GM18867 (cell line): ENCODE data around the gene CMTM2.
A peak's percentile ranks its signal among the peaks of the same experiment; 100 is the strongest.
"Not testable (repeated sequence)": the region's sequence is repeated elsewhere in the genome, so short reads cannot be mapped to it uniquely, and the experiment has no call there.

ENCODE experiments used
- ATAC-seq: cut with Tn5 transposase; IDR thresholded peaks from one replicate; pipeline ENCODE4 v1.9.1; 2021; ENCODE audit warnings: mild to moderate bottlenecking, moderate library complexity; ENCODE audit not compliant: unreplicated experiment

The CMTM2 gene

DNA sequence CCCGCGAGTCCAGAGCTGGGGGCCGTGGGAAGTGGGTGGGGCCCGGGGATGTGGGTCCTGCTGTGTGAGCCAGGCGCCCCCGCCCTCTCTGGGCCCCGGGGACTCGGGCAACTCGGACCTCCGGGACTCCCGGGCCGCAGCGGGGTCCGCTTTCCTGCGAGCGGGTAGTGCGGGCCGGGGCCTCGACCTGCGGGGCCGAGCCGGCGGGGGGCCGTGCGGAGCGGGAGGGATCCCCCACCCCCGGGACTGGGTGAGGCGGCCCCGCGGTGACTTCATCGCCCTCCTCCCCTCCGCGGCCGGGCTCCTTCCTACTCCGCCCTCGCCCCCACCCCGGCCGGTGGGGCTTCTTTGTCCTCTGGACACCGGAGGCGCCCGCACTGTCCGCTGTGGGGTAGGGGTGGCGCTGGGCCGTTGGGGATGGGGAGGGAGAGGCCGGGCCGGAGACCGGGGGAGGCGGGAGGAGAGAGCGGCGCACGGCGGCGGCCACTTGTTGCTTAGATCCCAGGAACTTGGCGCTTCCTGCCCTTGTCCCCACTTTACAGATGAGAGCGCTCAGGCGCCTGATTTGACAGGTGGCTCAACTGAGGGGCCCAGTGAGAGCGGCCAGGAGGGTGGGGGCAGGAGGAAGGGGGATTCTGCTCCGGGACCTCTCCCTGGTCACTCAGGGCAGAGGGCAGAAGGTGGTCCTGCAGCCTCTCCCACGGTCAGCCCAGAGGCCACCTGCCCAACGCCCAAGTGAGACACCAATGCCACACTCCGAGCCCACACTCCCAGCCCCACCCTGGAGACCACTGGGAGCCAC lies 26.1 kb downstream of the CMTM2 start:
- peak; percentile 18 for ATAC-seq

DNA sequence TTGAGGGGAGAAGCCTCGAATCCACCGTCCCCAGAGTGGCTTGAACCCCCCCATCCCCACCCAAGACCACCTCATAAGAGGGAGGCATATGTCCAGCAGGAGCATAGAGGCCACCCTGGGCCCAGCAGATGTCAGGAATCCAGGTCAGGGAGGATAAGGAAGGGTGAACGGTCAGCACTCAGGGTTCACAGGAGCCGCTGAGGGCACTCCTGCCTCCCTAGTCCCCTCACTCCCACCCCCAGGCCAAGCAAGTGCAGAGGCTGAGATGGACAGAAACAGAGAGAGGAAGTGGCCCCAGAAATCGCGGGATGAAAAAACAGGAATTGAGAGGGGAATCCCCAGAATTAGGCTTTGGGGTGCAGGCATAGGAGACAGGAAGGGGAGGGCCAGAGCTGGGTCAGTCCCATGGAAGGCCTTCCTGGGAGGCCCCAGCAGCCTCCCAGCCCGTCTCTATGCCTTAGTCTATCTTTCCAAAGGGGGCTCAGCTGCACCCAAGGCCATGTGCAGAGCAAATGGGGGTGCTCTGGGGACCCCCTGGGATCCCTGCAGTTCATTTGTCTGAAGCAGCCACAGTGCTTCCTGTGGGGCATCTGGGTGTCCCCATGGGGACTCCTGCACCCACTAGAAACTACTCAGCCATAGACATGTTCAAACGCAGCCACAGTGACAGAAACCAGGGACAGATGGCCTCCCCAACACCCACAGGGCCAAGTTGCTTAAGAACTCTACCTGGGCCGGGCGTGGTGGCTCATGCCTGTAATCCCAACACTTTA lies 26.9 kb downstream of the CMTM2 start:
- ATAC-seq, result peak; percentile 49

DNA sequence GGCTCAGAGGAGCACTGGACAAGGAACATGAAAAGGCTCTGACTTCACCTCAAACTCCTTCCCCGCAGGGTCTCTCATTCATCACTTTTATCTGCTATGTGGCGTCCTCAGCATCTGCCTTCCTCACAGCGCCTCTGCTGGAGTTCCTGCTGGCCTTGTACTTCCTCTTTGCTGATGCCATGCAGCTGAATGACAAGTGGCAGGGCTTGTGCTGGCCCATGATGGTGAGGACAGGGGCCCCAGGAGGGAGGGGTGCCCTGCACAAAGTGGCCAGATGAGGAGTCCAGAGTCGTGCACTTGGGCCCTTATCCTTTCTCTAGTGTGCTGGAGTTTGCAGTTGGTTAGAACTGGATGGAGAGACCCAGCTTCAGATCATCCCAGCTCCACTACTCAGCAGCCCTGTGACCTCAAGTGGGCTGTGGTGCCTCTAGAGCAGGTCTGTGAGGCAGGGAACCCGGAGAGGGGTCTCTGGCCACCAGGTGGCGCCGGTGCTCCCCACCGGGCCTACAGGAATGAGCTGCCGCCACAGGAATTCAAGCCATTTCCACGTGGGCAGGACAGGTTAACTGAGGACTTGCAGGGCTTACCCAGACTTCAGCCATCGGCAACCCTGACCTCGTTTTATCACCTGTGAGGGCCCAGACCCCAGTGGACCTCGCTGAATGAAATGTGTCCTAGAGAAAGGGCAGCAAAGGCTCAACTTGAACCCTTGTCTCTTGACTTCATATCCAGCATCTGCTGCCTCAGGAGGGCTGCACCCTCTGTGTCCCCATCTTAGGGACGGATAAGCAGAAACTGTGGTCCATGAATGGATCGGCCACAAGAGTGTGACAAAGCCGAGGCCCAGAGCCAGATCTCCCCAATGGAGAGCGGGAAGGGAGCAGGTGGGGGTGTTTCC lies 29.2 kb downstream of the CMTM2 start:
- ATAC-seq, result peak; percentile 43

DNA sequence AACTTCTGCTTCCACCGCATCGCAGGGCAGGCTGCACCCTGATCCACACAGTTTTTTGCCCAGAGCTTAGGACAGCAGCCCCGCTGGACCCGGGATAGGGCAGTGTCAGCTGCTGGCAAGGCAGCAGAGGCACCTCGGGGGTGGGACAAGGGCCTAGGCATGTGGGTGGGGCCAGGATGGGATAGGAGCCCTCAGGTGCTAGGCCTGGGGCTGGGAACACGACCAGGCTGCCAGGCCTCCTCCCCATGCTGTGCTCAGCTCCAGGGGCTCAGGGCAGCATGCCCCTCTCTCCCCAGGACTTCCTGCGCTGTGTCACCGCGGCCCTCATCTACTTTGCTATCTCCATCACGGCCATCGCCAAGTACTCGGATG lies 29.9 kb downstream of the CMTM2 start:
- ATAC-seq, result no peak

DNA sequence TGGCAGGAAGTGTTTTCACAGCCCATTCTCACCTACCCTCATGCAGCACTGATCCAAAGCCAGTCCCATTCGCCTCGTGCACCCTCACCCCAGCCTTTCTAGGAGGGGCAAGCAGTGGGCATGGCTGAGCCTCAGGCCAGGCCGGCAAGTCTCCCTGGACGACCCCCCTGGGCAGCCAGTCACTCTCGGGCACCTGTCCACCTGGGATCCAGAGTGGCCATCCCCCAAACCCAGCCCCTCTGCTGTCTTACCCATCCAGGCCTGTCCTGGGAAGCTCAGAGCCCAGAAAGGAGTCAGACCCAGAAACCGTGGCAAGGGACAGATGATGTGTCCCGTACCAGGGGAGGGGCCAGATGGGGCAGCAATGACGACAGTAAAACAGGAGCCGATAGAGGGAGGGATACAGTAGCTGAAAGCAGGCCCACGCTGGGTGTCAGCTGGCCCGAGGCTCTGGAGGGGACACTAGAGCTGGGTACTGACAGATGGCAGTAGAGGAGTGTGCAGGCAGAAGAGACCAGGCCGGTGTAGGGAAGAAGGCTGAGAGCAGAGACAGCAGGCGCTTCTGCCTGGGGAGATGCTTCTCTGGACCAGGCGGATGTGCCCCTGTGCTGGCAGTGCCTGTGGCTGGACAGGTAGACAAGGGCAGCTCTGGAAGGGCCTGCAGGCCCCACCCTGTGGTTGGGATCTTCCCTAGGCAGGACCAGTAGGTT lies 31.0 kb downstream of the CMTM2 start:
- ATAC-seq, result no peak

DNA sequence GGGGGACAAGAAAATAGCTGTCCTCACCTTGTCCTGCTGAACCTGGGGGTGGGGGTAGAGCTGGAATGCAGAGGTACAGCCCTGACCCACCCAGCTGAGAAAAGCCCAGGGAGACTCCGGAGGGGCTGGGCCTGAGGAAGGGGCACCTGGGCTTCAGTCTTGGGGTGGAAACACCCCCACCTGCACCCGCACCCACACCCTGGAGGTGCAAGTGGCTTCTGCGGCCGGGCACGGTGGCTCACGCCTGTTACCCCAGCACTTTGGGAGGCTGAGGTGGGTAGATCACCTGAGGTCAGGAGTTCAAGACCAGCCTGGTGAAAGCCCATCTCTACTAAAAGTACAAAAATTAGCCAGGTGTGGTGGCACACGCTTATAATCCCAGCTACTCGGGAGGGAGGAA lies 32.6 kb downstream of the CMTM2 start:
- not testable (repeated sequence) for ATAC-seq

DNA sequence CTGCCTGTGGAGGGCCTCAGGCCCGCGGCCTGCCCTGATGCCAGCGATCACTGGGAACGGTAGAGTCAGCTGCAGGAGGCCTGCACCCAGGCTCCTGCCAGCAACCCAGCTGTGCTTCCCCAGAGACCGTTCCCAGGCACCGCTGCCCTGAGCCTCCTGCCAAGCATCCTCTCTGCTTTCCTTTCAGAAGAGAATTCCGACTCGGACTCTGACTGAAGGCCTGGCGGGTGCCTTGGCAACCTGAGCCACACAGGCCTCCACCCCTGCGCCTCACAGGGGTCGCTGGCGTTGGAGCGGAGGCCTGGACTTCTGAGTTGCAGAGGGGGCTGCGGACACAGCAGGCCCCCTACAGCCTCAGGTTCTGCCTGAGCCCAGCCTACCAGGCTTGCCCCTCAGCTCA lies 33.2 kb downstream of the CMTM2 start:
- ATAC-seq, result no peak

DNA sequence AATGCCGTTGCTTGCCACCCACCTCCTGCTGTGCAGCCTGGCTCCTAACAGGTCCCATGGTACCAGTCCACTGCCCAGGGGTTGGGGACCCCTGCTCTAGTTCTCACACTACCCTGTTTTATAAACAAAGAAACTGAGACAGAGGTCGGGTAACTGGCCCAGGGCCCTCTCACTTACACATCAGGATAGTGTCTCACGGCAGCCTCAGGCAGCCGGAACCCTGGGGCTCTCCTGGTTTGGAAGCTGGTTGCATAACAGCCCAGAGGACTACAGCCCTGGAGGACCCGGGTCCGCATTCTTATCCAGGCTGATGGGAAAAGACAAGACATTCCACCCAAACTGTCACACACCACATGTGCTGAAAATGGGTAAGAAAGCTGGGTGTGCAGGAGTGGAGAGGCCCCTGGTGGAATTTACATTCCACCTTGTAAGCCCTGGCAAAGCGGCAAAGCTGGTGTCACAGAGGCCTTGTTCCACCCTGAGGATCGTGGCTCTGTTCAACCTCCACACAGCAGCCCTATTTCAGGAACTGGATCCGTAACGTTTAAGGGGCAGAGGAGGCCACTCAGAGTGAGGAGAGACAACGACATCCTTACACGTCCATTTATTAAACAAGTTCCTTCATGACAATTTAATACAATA lies 35.0 kb downstream of the CMTM2 start:
- ATAC-seq, result no peak

DNA sequence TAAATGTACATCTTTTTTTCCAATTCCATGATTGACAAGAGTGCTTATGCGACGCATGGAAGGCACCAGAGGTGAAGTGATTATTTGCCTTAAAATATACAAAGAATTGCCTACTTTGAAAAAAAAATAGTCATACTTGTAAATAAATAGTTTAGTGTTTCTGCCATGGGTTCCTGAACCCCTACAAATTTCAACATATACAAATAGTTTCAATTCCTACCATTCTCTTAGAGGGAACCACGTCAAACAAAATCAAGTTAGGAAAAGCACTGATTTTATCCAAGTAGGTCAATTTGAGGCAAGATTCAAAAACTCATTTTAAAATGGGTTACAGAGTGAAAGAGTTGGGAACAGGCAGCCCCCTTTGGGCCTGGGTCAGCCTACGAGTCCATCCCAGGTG lies 36.9 kb downstream of the CMTM2 start:
- ATAC-seq, result no peak

DNA sequence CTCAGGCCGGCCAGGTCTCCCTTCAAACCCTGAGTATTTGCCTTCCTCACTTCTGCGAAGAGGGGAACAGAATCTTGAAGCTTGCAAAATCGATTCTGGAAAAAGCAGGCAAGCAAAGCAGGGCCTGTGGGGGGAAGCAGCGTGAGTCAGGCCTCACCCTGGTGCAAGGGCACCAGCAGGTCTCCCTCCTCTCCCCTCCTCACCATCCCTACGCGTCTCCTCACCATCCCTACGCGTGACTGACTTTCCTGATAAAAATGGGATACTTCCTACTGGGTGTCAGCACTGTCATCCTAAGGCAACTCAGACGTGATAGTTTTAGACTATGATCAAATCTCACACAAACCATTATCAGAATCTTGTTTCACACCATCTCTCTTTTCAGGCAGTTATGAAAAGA lies 37.3 kb downstream of the CMTM2 start:
- ATAC-seq, result no peak

DNA sequence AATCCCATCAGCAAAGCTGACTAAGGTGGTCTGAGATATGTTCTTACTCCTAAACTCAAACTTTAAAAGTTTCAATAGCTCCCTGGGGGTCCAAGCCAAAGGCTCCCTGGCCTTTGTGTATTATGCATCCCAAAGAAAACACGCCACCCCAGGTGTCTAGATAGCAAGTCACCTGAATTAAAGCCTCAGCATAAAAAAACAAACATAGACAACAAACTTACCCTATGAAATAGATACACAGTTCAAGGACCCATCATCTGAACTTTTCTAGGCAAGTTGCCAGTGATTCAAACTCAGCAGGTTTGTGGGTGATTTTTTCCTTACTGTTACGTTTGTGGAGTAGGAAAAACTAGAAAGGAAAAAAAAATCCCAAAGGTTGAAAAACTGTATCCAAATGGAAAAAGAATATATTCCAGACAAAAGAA lies 37.8 kb downstream of the CMTM2 start:
- no peak for ATAC-seq

DNA sequence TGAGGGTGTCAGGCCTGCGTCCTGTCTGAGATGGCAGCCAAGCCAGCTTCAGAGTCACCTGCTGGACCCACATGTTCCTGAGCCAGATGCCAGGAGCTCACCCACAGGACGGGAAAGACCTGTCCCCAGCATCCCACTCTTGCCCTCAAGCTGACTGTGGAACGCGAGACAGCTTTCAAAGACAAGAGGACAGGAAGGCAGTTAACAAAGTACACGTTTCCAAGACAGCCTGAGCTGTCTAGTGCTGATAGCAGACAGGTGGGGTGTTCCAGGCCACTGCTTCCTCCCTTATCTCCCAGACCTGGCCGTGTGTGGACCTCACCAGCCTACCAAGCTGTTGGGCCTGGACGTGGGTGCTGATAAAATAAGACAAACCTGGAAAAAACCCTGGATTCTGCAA lies 38.5 kb downstream of the CMTM2 start:
- ATAC-seq, result no peak

DNA sequence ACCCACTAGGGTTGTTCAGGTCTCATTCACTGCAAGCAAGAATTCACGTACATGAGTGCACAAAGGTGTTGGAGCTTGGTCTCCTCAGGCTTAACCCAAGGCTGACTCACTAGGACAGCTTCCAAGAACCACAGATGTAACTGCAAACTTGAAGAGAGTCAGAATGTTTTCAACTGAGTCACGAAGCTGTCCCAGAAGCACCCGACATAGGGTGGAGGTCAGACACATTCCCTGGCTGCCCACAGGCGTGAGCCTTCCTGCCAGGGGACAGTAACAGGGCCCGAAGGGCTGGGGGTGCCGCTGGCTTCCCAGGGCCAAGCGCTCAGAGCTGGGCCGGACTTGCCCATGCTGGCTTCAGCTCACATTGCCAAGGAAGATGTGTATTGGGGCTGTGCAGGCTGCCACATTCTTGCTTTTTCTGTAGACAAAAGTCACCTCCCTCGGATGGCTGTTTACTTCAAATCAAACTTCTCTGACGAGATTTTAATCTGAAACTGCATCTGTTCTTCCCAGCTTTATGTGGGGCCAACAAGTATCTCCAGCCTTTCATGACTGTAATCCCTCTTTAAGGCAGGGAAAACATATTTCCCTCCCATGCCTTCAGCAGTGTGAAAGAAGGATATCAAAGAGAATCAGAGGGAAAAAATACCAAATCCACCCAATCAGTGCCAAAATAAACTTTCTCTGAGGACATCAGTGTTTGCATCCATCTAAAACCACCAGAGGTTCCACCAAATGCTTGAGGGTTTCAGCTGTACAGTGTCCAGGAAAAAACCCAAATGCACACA lies 39.5 kb downstream of the CMTM2 start:
- no peak for ATAC-seq

DNA sequence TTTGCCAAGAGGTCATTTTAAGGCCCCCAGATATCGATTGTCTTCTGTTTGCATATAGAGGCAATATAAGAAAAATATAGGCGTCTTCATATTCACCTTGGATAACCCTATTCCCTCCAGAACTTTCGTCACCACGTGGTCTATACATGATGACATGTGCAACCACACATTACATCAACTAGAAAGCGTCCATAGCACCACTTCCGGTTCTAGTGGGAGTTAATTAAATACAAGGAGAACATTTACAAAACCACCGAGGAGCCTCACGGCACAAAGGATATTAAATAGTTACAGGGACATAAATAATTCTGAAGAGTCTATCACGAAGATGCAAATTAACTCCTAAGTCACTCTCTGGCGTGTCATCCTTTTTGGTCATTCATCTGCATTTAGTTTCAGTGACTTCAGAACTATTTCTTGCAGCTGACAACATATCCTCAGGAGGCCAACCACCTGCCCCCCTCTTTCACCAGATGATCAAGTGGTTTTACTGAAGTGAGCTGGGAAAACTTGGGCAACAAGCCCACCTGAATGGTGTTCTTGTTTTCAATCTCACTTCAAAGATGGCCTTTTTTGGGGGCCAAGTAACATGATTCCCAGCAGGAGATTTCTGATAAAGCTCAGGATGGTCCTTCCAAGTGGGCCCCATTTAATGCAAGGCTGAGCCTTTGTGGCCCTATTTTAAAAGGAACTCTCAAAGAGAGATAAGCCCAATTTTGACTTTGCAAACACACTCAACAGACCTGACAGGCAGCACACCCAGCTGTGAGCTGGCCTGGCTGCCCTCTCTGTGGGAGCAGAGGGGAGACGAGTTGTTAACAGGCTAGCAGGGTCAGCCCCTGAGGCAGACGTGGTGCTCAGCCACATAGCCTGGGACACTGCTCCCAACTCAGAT lies 40.5 kb downstream of the CMTM2 start:
- no peak for ATAC-seq

DNA sequence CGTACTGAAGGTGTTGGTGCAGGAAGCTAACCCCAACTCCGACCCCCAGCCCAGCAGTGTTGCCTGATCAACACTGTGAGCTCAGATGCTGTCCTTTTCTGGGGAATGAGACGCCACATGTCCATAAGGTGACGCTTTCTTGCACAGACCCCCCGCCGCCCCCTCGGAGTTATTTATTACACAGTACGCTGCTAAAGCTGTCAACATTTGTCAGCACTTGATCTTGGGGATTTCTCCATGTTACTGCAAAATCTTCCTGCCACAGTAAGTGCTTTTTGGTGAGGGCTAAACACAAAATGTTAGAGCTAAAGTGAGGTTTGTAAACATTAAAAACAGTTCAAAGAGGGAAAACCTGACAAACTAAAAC lies 41.1 kb downstream of the CMTM2 start:
- no peak for ATAC-seq

DNA sequence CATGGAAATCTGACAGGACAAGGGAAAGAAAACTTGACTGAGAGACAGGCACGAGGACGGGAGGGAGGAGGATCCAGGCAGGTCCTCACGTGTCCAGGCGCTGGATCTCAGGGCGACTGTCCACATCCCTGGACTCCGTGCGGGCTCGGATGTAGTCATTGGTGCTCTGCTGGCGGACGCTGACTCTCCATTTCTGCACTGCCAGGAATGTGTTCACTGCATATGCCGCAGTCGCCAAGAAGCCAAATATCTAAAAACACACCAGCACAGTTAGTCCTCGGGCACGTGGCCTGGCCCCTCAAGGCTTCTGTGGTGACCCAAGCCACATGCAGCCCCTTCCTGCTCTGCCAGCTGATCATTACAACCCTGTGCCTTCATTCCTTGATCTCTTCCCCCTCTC lies 42.7 kb downstream of the CMTM2 start:
- no peak for ATAC-seq

DNA sequence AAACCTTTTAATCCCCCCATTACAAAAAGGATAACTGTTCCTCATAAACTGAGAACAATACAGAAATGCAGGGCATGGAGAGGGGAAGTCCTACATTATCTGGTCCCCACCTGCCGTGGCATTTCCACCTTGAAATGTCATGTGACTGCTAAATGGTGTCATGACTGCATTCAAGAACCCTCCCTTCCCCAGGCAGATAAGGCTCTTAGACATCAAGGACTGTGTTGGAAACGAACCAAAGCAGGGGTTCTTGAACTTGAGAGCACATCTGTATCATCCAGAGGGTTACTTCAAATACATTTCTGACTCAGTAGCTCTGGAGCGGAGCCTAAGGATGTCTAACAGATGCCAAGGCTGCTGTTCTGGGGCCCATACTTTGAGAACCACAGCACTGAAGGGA lies 43.6 kb downstream of the CMTM2 start:
- no peak for ATAC-seq

DNA sequence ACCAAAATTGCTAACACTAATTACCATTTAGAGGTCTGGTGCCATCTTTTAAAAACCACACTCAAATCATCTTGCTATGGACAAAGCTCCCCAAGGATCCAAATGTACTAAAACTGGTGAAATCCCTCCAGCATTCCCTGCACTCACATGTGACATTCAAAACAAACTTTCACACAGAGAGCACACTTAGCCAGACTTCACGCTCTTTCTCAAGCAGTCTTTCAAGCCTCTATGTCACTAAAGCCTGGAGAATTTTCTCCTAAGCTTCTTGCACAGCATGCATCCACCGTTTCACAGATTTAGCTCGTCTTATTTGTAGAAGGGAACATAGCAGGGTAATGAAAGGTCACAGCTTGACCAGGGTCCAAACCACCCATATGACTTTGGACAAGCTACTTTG lies 44.5 kb downstream of the CMTM2 start:
- ATAC-seq, result no peak
